ENCODE results near the gene ZNF408. TPM values are rescaled to one million over a fixed set of nuclear protein-coding genes. Genes with fewer than 3 reads are reported as not detected.

Gene ZNF408
- total and polyA plus RNA-seq, 2 of the 13 experiments (the other 11 are each of a cell fraction or from before 2014, with no cell fraction given): 11.2 to 12.5 TPM

- TF ChIP-seq NFAT5 (CRISPR knock-in tag; IDR thresholded peaks at IDR 0.05) (0 out of 2 replicates have a peak, but pooled peaks have one; percentile 20), MATR3 (CRISPR knock-in tag; IDR thresholded peaks at IDR 0.05) (no peak), KLF11 (CRISPR knock-in tag; IDR thresholded peaks at IDR 0.05) (peak; percentile 78; the same call in 1 of the 2 replicates), TFE3 (CRISPR knock-in tag; IDR thresholded peaks at IDR 0.05) (peak; percentile 81), NR3C1 (CRISPR knock-in tag; IDR thresholded peaks at IDR 0.05) (no peak), ATF3 (CRISPR knock-in tag; IDR thresholded peaks at IDR 0.05) (no peak; the same call in 1 of the 2 replicates), SKIL (CRISPR knock-in tag; IDR thresholded peaks at IDR 0.05; ENCODE audit: borderline replicate concordance) (peak; percentile 92), PHF20 (CRISPR knock-in tag; IDR thresholded peaks at IDR 0.05) (peak; percentile 21; the same call in 1 of the 2 replicates), PRPF4 (IDR thresholded peaks at IDR 0.05; ENCODE audit: low read depth, low read length, poor library complexity, severe bottlenecking) (peak; percentile 43), ZNF501 (CRISPR knock-in tag; IDR thresholded peaks at IDR 0.05) (peak; percentile 91), RFX5 (IDR thresholded peaks at IDR 0.05; ENCODE audit: low read depth, low read length) (no peak), ZMAT3 (CRISPR knock-in tag; conservative IDR thresholded peaks at IDR 0.05) (0 out of 2 replicates have a peak, but pooled peaks have one; percentile 7), YEATS2 (CRISPR knock-in tag; IDR thresholded peaks at IDR 0.05; ENCODE audit: borderline replicate concordance) (peak; percentile 66; the same call in 1 of the 2 replicates), DMTF1 (CRISPR knock-in tag; IDR thresholded peaks at IDR 0.05) (no peak), ZC3H13 (CRISPR knock-in tag; IDR thresholded peaks at IDR 0.05) (peak; percentile 75; the same call in 1 of the 2 replicates), REPIN1 (CRISPR knock-in tag; IDR thresholded peaks at IDR 0.05; ENCODE audit: borderline replicate concordance, low read depth) (peak; percentile 84; the same call in 1 of the 2 replicates)
Observed at GRCh38 chr11:46718155-46719019, 17.6 kb downstream of the ZNF408 start (continued).
